Left lung (tissue), 10 donors: ENCODE results near the gene AIDA. TPM values are rescaled to one million over a fixed set of nuclear protein-coding genes. Genes with fewer than 3 reads are reported as not detected.

ENCODE experiments used
- ATAC-seq: fragments of 200-7000 bp; cut with Tn5 transposase; one replicate; pipeline ENCODE4 v1.9.1; 2020; ENCODE audit warnings: moderate library complexity
- DNase-seq, 4 donors: peaks; one replicate each; pipeline ENCODE4 v3.0.0-alpha.2; 2013 to 2020
- H3K27ac ChIP-seq, 2 donors: fragments of 200-600 bp; sonication (generic) in 1 of 2; one replicate each; pipeline versions ENCODE4 v1.5.0 to v1.8.0; 2020 to 2021
- H3K27me3 ChIP-seq, 2 donors: fragments of 200-600 bp; sonication (generic) in 1 of 2; one replicate each; pipeline versions ENCODE4 v1.5.0 to v1.8.0; 2020 to 2021
- H3K36me3 ChIP-seq, 2 donors: fragments of 200-600 bp; sonication (generic) in 1 of 2; one replicate each; pipeline versions ENCODE4 v1.5.0 to v1.8.0; 2020 to 2021
- H3K4me1 ChIP-seq, 2 donors: fragments of 200-600 bp; one replicate each; pipeline ENCODE4 v1.8.0; 2021
- H3K4me3 ChIP-seq, 2 donors: fragments of 200-600 bp; sonication (generic) in 1 of 2; one replicate each; pipeline versions ENCODE4 v1.5.0 to v1.8.0; 2020 to 2021; ENCODE audit warnings: mild to moderate bottlenecking in 1 of 2
- H3K9me3 ChIP-seq, 2 donors: fragments of 200-600 bp; sonication (generic) in 1 of 2; one replicate each; pipeline versions ENCODE4 v1.5.0 to v1.8.0; 2020 to 2021
- intact Hi-C, 2 donors: fragments of 100-400 bp; cut with DNase I; formaldehyde crosslinking; loops; one replicate each; pipeline versions ENCODE4 v1.11.2 to v1.14.2; 2022
- polyA plus RNA-seq, 6 donors: library from polyadenylated mRNA; unstranded; fragments of 120-200 nt; gene quantifications; one replicate each; pipeline ENCODE4 v1.2.1, GENCODE V29; 2013; ENCODE audit not compliant: insufficient read length in 6 of 6
- total RNA-seq, 2 donors: library from RNA; stranded (reverse); fragmentation: NEBNext Ultra II Directional; extraction: Animal tissue kit (Norgen Biotek cat#: 25700); gene quantifications; one replicate each; pipeline ENCODE4 v1.2.1, GENCODE V29; 2021
- TF ChIP-seq, protein P1 (sequence below), 2 donors: fragments of 200-600 bp; sonication (generic) in 1 of 2; IDR thresholded peaks; one replicate each; pipeline versions ENCODE4 v1.5.0 to v1.8.0; 2021; ENCODE audit warnings: antibody characterized with exemption in 2 of 2
- donor health status: DM: no; HTN: yes; CAD: no.
- donor health status: DM: no; HTN: no; CAD: no.

The AIDA gene
- total and polyA plus RNA-seq, 8 donors: 71.8 to 96.7 (median 88.3) TPM

DNA sequence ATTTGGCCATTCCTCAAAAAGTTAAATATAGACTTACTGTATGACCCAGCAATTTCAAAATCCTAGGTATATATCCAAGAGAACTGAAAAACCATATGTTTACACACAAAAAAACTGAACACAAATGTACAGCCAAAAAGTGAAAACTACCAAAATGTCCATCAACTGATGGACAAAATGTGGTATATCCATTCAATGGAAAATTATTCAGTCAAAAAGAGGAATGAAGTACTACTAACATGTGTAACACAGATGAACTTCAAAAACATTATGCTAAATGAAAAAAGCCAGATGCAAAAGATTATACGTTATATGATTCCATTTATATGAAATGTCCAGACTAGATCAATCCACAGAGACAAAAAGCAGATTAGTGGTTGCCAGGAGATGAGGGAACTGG is 8.0 kb downstream of the AIDA start:
- ATAC-seq (no peak), DNase-seq (no peak)
- TF ChIP-seq, protein P1, sequence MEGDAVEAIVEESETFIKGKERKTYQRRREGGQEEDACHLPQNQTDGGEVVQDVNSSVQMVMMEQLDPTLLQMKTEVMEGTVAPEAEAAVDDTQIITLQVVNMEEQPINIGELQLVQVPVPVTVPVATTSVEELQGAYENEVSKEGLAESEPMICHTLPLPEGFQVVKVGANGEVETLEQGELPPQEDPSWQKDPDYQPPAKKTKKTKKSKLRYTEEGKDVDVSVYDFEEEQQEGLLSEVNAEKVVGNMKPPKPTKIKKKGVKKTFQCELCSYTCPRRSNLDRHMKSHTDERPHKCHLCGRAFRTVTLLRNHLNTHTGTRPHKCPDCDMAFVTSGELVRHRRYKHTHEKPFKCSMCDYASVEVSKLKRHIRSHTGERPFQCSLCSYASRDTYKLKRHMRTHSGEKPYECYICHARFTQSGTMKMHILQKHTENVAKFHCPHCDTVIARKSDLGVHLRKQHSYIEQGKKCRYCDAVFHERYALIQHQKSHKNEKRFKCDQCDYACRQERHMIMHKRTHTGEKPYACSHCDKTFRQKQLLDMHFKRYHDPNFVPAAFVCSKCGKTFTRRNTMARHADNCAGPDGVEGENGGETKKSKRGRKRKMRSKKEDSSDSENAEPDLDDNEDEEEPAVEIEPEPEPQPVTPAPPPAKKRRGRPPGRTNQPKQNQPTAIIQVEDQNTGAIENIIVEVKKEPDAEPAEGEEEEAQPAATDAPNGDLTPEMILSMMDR (IDR thresholded peaks at IDR 0.05): no peak
- no peaks in the 10 kb centered on the region for H3K27me3 ChIP-seq
- peaks cover 3 to 9% of the 10 kb centered on the region in 2 donors for H3K4me1 ChIP-seq
- intact Hi-C loops: no loop called here
- H3K36me3 ChIP-seq: peaks cover 0 to 36% of the 10 kb centered on the region in 2 donors
- no peak overlapping the region for H3K27ac ChIP-seq
- no peaks in the 10 kb centered on the region for H3K9me3 ChIP-seq
- no peak overlapping the region for H3K4me3 ChIP-seq

DNA sequence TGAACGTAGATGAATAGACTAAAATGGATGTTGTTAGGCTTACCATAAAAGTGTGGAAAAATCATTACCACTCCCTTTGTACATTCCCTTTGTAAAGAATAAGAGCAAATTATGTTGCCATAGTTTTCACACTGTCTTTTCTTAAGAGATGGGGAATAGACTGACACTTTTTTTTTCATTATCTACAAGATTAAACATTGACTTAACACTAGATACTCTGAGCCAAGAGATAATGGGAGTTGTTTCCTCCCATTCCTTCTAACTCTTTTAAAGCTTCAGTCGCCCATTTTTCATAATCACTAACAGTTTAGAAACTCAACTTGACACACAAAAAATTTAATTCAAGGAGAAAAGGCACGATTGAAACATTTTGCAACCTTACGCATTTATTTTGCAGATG is 10.1 kb downstream of the AIDA start:
- Histone ChIP-seq H3K36me3 (peaks cover 0 to 41% of the 10 kb centered on the region in 2 donors), H3K9me3 (no peaks in the 10 kb centered on the region), H3K4me3 (no peak overlapping the region), H3K4me1 (no peaks in the 10 kb centered on the region), H3K27ac (no peak overlapping the region), H3K27me3 (no peaks in the 10 kb centered on the region)
- intact Hi-C loops: no loop called here
- TF ChIP-seq, protein P1 (IDR thresholded peaks at IDR 0.05): no peak
- no peak for DNase-seq
- no peak for ATAC-seq

DNA sequence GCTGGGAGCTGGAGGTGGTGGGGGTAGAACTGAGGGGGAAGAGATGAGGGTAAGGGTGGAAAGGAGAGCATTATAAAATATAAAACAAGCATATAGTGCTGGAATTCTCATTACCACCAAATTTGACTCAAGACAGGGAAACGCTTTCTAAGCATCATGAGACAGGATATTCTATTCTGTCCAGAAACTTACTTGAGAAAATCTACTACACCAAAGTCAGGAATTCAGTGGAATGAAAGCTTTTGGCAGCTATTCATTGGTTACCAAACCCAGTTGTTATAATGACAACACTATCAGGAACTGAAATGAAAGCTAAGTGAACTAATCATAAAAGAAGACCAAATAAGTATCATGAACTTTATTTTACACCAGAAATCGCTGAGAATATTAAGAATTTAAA is 14.5 kb downstream of the AIDA start:
- no peak overlapping the region for H3K4me3 ChIP-seq
- DNase-seq: peak in 1 of 4 donors; percentile 20
- peaks cover 0 to 46% of the 10 kb centered on the region in 2 donors for H3K36me3 ChIP-seq
- ATAC-seq: no peak
- no peaks in the 10 kb centered on the region for H3K27me3 ChIP-seq
- H3K27ac ChIP-seq: no peak overlapping the region
- no peaks in the 10 kb centered on the region for H3K4me1 ChIP-seq
- no peaks in the 10 kb centered on the region for H3K9me3 ChIP-seq
- intact Hi-C loops: no loop called here
- TF ChIP-seq, protein P1 (IDR thresholded peaks at IDR 0.05): no peak

DNA sequence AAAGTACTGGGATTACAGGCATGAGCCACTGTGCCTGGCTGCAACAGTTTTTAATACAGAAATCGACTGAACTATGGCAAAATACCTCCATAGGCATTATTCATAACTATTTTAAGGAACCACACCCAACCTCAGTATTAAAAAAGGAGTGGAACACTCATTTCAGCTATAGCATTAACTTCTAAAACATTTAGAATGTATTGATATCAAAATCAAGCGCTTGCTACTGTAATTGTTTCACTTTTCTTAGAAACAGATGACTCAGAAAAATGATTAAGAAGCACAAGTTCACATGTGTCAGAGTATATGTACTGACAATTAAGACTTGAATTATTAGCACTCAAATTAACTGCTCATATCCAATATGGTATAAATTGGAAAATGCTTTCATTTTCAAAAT is 15.1 kb downstream of the AIDA start:
- TF ChIP-seq, protein P1 (IDR thresholded peaks at IDR 0.05): no peak
- DNase-seq (no peak), ATAC-seq (no peak)
- Histone ChIP-seq H3K36me3 (peaks cover 0 to 42% of the 10 kb centered on the region in 2 donors), H3K27ac (no peak overlapping the region), H3K9me3 (no peaks in the 10 kb centered on the region), H3K27me3 (no peaks in the 10 kb centered on the region), H3K4me1 (no peaks in the 10 kb centered on the region), H3K4me3 (no peak overlapping the region)
- intact Hi-C loops: no loop called here

GRCh38 chr1:222696741-222697140 is 15.6 kb downstream of the AIDA start:
- intact Hi-C loops: no loop called here
- DNase-seq: no peak
- H3K27ac ChIP-seq: no peak overlapping the region
- H3K36me3 ChIP-seq: peaks cover 0 to 37% of the 10 kb centered on the region in 2 donors
- no peaks in the 10 kb centered on the region for H3K9me3 ChIP-seq
- ATAC-seq: no peak
- no peaks in the 10 kb centered on the region for H3K27me3 ChIP-seq
- no peaks in the 10 kb centered on the region for H3K4me1 ChIP-seq
- TF ChIP-seq, protein P1 (IDR thresholded peaks at IDR 0.05): no peak
- no peak overlapping the region for H3K4me3 ChIP-seq
